GM12878 (cell line): ENCODE results near the gene ZNF511. TPM values are rescaled to one million over a fixed set of nuclear protein-coding genes. Genes with fewer than 3 reads are reported as not detected.

Experiments used
- ATAC-seq: fragments of 200-7000 bp; cut with Tn5 transposase; 3 replicates; pipeline ENCODE4 v1.9.1; 2020; ENCODE audit warnings: mild to moderate bottlenecking, moderate library complexity
- BruUV-seq: library from RNA; stranded (reverse); fragments of 400-500 nt; replicated peaks from 2 replicates; lab custom pipeline; 2021; lab: Mats Ljungman, UMichigan
- CTCF ChIA-PET: fragments of 300-600 bp; sonication (Branson Sonifier 250); formaldehyde crosslinking; extraction: SDS; loops from one replicate; lab custom pipeline; 2021; ENCODE audit warnings: inconsistent platforms; lab: Yijun Ruan, JAX
- POLR2A ChIA-PET: fragments of 350-600 bp; formaldehyde crosslinking; extraction: SDS; loops from one replicate; lab custom pipeline; 2021; ENCODE audit warnings: inconsistent platforms; lab: Charles Lee
- RAD21 ChIA-PET: fragments of 300-600 bp; sonication (Branson Sonifier 250); formaldehyde crosslinking; loops from one replicate; lab custom pipeline; 2023; ENCODE audit warnings: antibody characterized with exemption; ENCODE audit not compliant: unreplicated experiment; lab: Charles Lee
- SMC1A ChIA-PET: fragments of 300-600 bp; sonication (Branson Sonifier 250); formaldehyde crosslinking; loops from one replicate; lab custom pipeline; 2023; ENCODE audit not compliant: unreplicated experiment, uncharacterized antibody; lab: Charles Lee
- DNase-seq: peaks from one replicate; pipeline ENCODE4 v3.0.0-alpha.2; 2011; ENCODE audit warnings: low read depth, low spot score
- FAIRE-seq: peaks from 3 replicates; lab custom pipeline; 2011; peaks lifted over from hg19 to GRCh38; lab: Jason Lieb, UNC
- H2AFZ ChIP-seq: 2 replicates; pipeline ENCODE4 v1.6.0; 2011; ENCODE audit warnings: low read depth, low read length, control low read depth; ENCODE audit not compliant: control insufficient read depth
- H3K27ac ChIP-seq: 2 replicates; pipeline ENCODE4 v1.5.1; 2011; ENCODE audit warnings: control low read depth; ENCODE audit not compliant: control insufficient read depth, insufficient read depth
- H3K27me3 ChIP-seq, 2 experiments: replicated peaks in 1 of 2; 2 replicates each; pipeline versions ENCODE4 v1.6.0 to v1.6.1; 2011; ENCODE audit warnings: low read length in 1 of 2; ENCODE audit not compliant: control insufficient read depth in 2 of 2, insufficient read depth in 2 of 2
- H3K36me3 ChIP-seq, 2 experiments: 2 replicates each; pipeline ENCODE4 v1.5.1; 2011; ENCODE audit warnings: low read length in 1 of 2; ENCODE audit not compliant: control insufficient read depth in 2 of 2, insufficient read depth in 2 of 2
- H3K4me1 ChIP-seq: 2 replicates; pipeline ENCODE4 v1.6.1; 2011; ENCODE audit warnings: mild to moderate bottlenecking, low read length, moderate library complexity, mixed read lengths; ENCODE audit not compliant: control insufficient read depth, insufficient read depth
- H3K4me2 ChIP-seq: 2 replicates; pipeline ENCODE4 v1.6.0; 2011; ENCODE audit warnings: control low read depth; ENCODE audit not compliant: control insufficient read depth, insufficient read depth
- H3K4me3 ChIP-seq: fragments of 200-600 bp; sonication (generic); 2 replicates; pipeline ENCODE4 v1.5.1; 2016
- H3K79me2 ChIP-seq: 2 replicates; pipeline ENCODE4 v1.6.0; 2011; ENCODE audit warnings: low read length; ENCODE audit not compliant: control insufficient read depth, insufficient read depth
- H3K9ac ChIP-seq: 2 replicates; pipeline ENCODE4 v1.8.0; 2011; ENCODE audit warnings: low read length, control low read depth, mixed read lengths; ENCODE audit not compliant: control insufficient read depth, insufficient read depth
- H3K9me3 ChIP-seq: replicated peaks from 3 replicates; pipeline ENCODE4 v1.5.1; 2011; ENCODE audit warnings: mild to moderate bottlenecking, low read length; ENCODE audit not compliant: control insufficient read depth, insufficient read depth
- H4K20me1 ChIP-seq: 2 replicates; pipeline ENCODE4 v1.6.0; 2011; ENCODE audit not compliant: control insufficient read depth, insufficient read depth
- BCL11A ChIP-seq: IDR thresholded peaks from 2 replicates; pipeline ENCODE4 v1.6.1; 2011; ENCODE audit warnings: low read depth, low read length
- BHLHE40 ChIP-seq, 2 experiments: fragments of 450-650 bp in 1 of 2; IDR thresholded peaks; 2 replicates each; pipeline ENCODE4 v1.6.1; 2011 to 2017; ENCODE audit warnings: low read depth in 2 of 2, borderline replicate concordance in 1 of 2, improper control_type of control experiment in 1 of 2, low read length in 1 of 2, mild to moderate bottlenecking in 1 of 2
- BRCA1 ChIP-seq: IDR thresholded peaks from 2 replicates; pipeline ENCODE4 v1.6.1; 2011; ENCODE audit warnings: low read depth, low read length, improper control_type of control experiment
- FOS ChIP-seq: IDR thresholded peaks from 3 replicates; pipeline ENCODE4 v1.6.1; 2011; ENCODE audit warnings: borderline replicate concordance; ENCODE audit not compliant: insufficient read length; ENCODE audit errors: extremely low read depth
- FOXK2 ChIP-seq: fragments of 450-650 bp; IDR thresholded peaks from 2 replicates; pipeline ENCODE4 v1.6.1; 2017; ENCODE audit warnings: mild to moderate bottlenecking, moderate library complexity
- NR2F1 ChIP-seq: fragments of 450-650 bp; conservative IDR thresholded peaks from 2 replicates; pipeline ENCODE4 v1.6.1; 2017; ENCODE audit warnings: mild to moderate bottlenecking
- POLR2A ChIP-seq: IDR thresholded peaks from 2 replicates; pipeline ENCODE4 v1.6.1; 2011; ENCODE audit warnings: low read depth, mild to moderate bottlenecking, low read length
- ZBTB4 ChIP-seq: fragments of 450-650 bp; formaldehyde crosslinking; IDR thresholded peaks from 2 replicates; pipeline ENCODE4 v1.4.0; 2022; ENCODE audit warnings: mild to moderate bottlenecking, moderate library complexity
- WGBS: methylation state at CpG from one replicate; pipeline ENCODE4 v1.1.6; 2016; ENCODE audit warnings: low lambda C conversion rate; ENCODE audit not compliant: insufficient replicate concordance, insufficient coverage; ENCODE audit errors: missing lambda C conversion rate; 5-methylcytosine and 5-hydroxymethylcytosine counted together
- in situ Hi-C: fragments of 300-500 bp; cut with MboI; formaldehyde crosslinking; loops from 9 replicates; pipeline ENCODE4 v1.14.3; 2018; ENCODE audit warnings: mixed read lengths
- intact Hi-C: fragments of 100-400 bp; cut with micrococcal nuclease; formaldehyde crosslinking; loops from one replicate; pipeline ENCODE4 v1.14.2; 2022; ENCODE audit not compliant: unreplicated experiment
- polyA plus RNA-seq, 11 experiments: library from polyadenylated mRNA; depleted of rRNA in 4 of 11; unstranded in 6 of 11; stranded (reverse) in 5 of 11; fragments of >200 nt; fragmentation: Nextera tagmentation in 4 of 11; fragmentation: Illumina TruSeq in 1 of 11; extraction: Ambion mirVana in 4 of 11; extraction: Trizol in 1 of 11; gene quantifications; 1 replicate in 1 of 11; 2 replicates in 10 of 11; pipeline versions ENCODE4 v1.2.1 to v1.2.3, GENCODE V29; 2011 to 2016; ENCODE audit warnings: inconsistent platforms in 2 of 11, missing spikeins in 2 of 11, low read depth in 1 of 11
- total RNA-seq, 4 experiments: library from RNA; depleted of rRNA in 3 of 4; stranded (reverse); fragments of >200 nt in 3 of 4; fragmentation: Illumina TruSeq in 1 of 4; extraction: Trizol in 1 of 4; gene quantifications; 2 replicates each; pipeline versions ENCODE4 v1.2.1 to v1.2.3, GENCODE V29; 2013 to 2021

Gene ZNF511
- total and polyA plus RNA-seq, 10 of the 15 experiments (the other 5 are each of a cell fraction or from before 2014, with no cell fraction given) = 0.58 to 110 (median 32.0) TPM

GRCh38 chr10:133353202-133353959 lies 44.7 kb downstream of the ZNF511 start:
- ChIA-PET CTCF (no interaction called here), RAD21 (no interaction called here)
- BruUV-seq = no TSS peak

More at GRCh38 chr10:133353202-133353959, 44.7 kb downstream of the ZNF511 start:
- no peaks in the 10 kb centered on the region for H4K20me1 ChIP-seq
- no peaks in the 10 kb centered on the region for H3K4me1 ChIP-seq
- WGBS = 41% methylated on average over 16 of the region's 16 CpGs
- TF ChIP-seq POLR2A = peak; percentile 52; the same call in 1 of the 2 replicates
- TF ChIP-seq NR2F1 = no peak
- no peak for TF ChIP-seq BHLHE40 (IDR thresholded peaks at IDR 0.05; ENCODE audit: borderline replicate concordance in 1 of 2, low read depth in 2 of 2, low read length in 1 of 2)
- no peak for TF ChIP-seq ZBTB4
- TF ChIP-seq FOS = no peak
- TF ChIP-seq FOXK2 = no peak
- no peak for TF ChIP-seq BRCA1
- no peak for TF ChIP-seq BCL11A
- no peaks in the 10 kb centered on the region for H3K36me3 ChIP-seq
- intact Hi-C loops = no loop called here
- SMC1A ChIA-PET = no interaction called here
- no peak for DNase-seq
- POLR2A ChIA-PET = interaction anchor here (1.6 kb wide), 1 partner anchor 9 kb away, joined by 4 read pairs; no protein-coding TSS in a partner anchor
- no peaks in the 10 kb centered on the region; the same call in 1 of the 2 replicates for H3K79me2 ChIP-seq
- H3K9ac ChIP-seq = no peak overlapping the region
- H3K27ac ChIP-seq = no peak overlapping the region
- no peaks in the 10 kb centered on the region for H3K9me3 ChIP-seq
- H3K4me3 ChIP-seq = no peak overlapping the region
- H3K4me2 ChIP-seq = no peak overlapping the region
- no peak for ATAC-seq
- in situ Hi-C loops = no loop called here
- H3K27me3 ChIP-seq = no peaks in the 10 kb centered on the region
- no peak for FAIRE-seq
- no peak overlapping the region for H2AFZ ChIP-seq
